Loucy (cell line): ENCODE results near the gene ADARB2.

ENCODE experiments used
- H2AFZ ChIP-seq: fragments of 200-600 bp; sonication (generic); 2 replicates; pipeline ENCODE4 v1.6.0; 2016; ENCODE audit warnings: antibody characterized with exemption, mild to moderate bottlenecking, low read length, moderate library complexity
- H3F3A ChIP-seq: fragments of 200-600 bp; 2 replicates; pipeline ENCODE4 v1.6.0; 2016; ENCODE audit warnings: antibody characterized with exemption, low read depth, mild to moderate bottlenecking
- H3K27me3 ChIP-seq: fragments of 200-600 bp; sonication (generic); 2 replicates; pipeline ENCODE4 v1.6.1; 2014; ENCODE audit warnings: low read length, mild to moderate bottlenecking; ENCODE audit not compliant: insufficient read depth, poor library complexity, severe bottlenecking
- H3K36me3 ChIP-seq: fragments of 200-600 bp; sonication (generic); 2 replicates; pipeline ENCODE4 v1.6.1; 2016; ENCODE audit warnings: low read length; ENCODE audit not compliant: insufficient read depth
- H3K4me1 ChIP-seq: fragments of 200-600 bp; sonication (generic); 2 replicates; pipeline ENCODE4 v1.5.1; 2014; ENCODE audit warnings: low read length, mild to moderate bottlenecking; ENCODE audit not compliant: insufficient read depth, poor library complexity, severe bottlenecking
- H3K4me2 ChIP-seq: fragments of 200-600 bp; sonication (generic); 2 replicates; pipeline ENCODE4 v1.6.0; 2014; ENCODE audit warnings: antibody characterized with exemption, low read length, low read depth, mild to moderate bottlenecking; ENCODE audit not compliant: poor library complexity, severe bottlenecking
- H3K4me3 ChIP-seq: fragments of 200-600 bp; sonication (generic); 2 replicates; pipeline ENCODE4 v1.5.1; 2014; ENCODE audit warnings: low read length, mild to moderate bottlenecking, mixed read lengths; ENCODE audit not compliant: poor library complexity, severe bottlenecking
- H3K79me2 ChIP-seq: fragments of 200-600 bp; sonication (generic); 2 replicates; pipeline ENCODE4 v1.6.1; 2014; ENCODE audit warnings: low read length; ENCODE audit not compliant: insufficient read depth
- H3K9ac ChIP-seq: fragments of 200-600 bp; sonication (generic); 2 replicates; pipeline ENCODE4 v1.6.0; 2014; ENCODE audit warnings: mild to moderate bottlenecking, low read depth, low read length, moderate library complexity; ENCODE audit not compliant: poor library complexity, severe bottlenecking
- H3K9me2 ChIP-seq: fragments of 200-600 bp; sonication (generic); replicated peaks from 2 replicates; pipeline ENCODE4 v1.6.1; 2016; ENCODE audit warnings: low read depth, low read length, mixed read lengths
- H3K9me3 ChIP-seq: fragments of 200-600 bp; sonication (generic); 2 replicates; pipeline ENCODE4 v1.6.1; 2014; ENCODE audit warnings: mild to moderate bottlenecking, antibody characterized with exemption, low read length, low read depth; ENCODE audit not compliant: insufficient read depth
- H4K20me1 ChIP-seq: fragments of 200-600 bp; sonication (generic); 2 replicates; pipeline ENCODE4 v1.6.0; 2014; ENCODE audit warnings: antibody characterized with exemption, low read length, mild to moderate bottlenecking; ENCODE audit not compliant: insufficient read depth, poor library complexity, severe bottlenecking
- CTCF ChIP-seq: fragments of 200-600 bp; sonication (generic); conservative IDR thresholded peaks from 2 replicates; pipeline ENCODE4 v1.5.1; 2014; ENCODE audit warnings: mild to moderate bottlenecking, antibody characterized with exemption, low read length
- EZH2phosphoT487 ChIP-seq: fragments of 200-600 bp; IDR thresholded peaks from 2 replicates; pipeline ENCODE4 v1.6.1; 2018; ENCODE audit warnings: antibody characterized with exemption, mild to moderate bottlenecking, moderate library complexity, borderline replicate concordance

ADARB2 gene

GRCh38 chr10:1558906-1559305, 178.4 kb downstream of the ADARB2 start:
- Histone ChIP-seq H3K4me1 (no peaks in the 10 kb centered on the region), H3F3A (no peaks in the 10 kb centered on the region)

DNA sequence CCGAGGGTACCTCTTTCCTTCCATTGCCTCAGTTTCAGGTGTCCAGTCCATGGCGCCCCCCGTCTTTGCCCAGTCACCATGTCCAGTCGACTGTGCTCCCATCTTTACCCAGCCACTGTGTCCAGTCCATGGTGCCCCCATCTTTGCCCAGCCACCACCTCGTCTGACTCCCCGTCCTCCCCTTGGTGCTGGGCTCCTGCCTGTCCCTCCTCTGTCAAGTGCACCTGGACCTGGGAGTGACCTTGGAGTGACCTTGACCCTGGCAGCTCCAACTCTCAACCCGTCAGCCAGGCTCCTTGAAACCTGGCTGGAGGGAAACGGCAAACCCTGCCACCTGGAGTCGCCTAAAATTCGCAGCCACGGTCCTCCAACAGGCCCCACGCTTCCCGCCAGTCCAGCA, 180.2 kb downstream of the ADARB2 start:
- no peak overlapping the region for H3K9ac ChIP-seq
- no peaks in the 10 kb centered on the region for H3K4me1 ChIP-seq
- no peaks in the 10 kb centered on the region for H3K79me2 ChIP-seq

More at GRCh38 chr10:1558906-1559305, 178.4 kb downstream of the ADARB2 start:
- TF ChIP-seq EZH2phosphoT487, result no peak
- TF ChIP-seq CTCF, result no peak
- no peak overlapping the region for H3K4me2 ChIP-seq
- H3K9me2 ChIP-seq, result no peaks in the 10 kb centered on the region
- no peaks in the 10 kb centered on the region for H3K9me3 ChIP-seq
- no peaks in the 10 kb centered on the region for H3K79me2 ChIP-seq
- H3K36me3 ChIP-seq, result no peaks in the 10 kb centered on the region
- no peaks in the 10 kb centered on the region for H4K20me1 ChIP-seq
- no peak overlapping the region for H2AFZ ChIP-seq
- no peaks in the 10 kb centered on the region for H3K27me3 ChIP-seq
- no peak overlapping the region for H3K9ac ChIP-seq
- no peak overlapping the region for H3K4me3 ChIP-seq

DNA sequence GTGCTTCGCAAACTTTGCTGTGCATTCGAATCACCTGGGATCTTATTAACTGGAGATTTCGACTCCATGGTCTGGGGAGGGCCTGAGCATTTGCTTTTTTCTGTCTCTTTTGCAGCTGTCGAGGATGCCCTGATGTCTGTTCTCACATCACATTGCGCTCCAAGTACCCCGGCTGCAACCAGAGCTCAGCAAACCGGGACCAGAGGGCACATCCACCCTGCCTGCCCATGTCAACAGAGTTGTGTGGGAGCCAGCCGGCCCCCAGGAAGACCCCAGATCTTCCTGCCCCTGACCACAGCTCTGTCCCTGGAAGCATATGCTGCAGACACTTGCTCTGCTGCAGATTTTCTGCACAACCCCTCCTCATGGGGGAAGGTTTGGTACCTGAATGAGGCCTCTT, 180.8 kb downstream of the ADARB2 start:
- Histone ChIP-seq H3K79me2 (no peaks in the 10 kb centered on the region), H3K27me3 (no peaks in the 10 kb centered on the region), H3F3A (no peaks in the 10 kb centered on the region), H3K4me3 (no peak overlapping the region), H3K9me2 (no peaks in the 10 kb centered on the region), H4K20me1 (no peaks in the 10 kb centered on the region), H3K9ac (no peak overlapping the region), H3K36me3 (no peaks in the 10 kb centered on the region), H3K9me3 (no peaks in the 10 kb centered on the region), H2AFZ (no peak overlapping the region), H3K4me1 (no peaks in the 10 kb centered on the region), H3K4me2 (no peak overlapping the region)
- TF ChIP-seq CTCF (no peak), EZH2phosphoT487 (no peak)

More for the DNA sequence above, 180.2 kb downstream of the ADARB2 start:
- Histone ChIP-seq H3K27me3 (no peaks in the 10 kb centered on the region), H3K4me3 (no peak overlapping the region), H3K9me2 (no peaks in the 10 kb centered on the region), H4K20me1 (no peaks in the 10 kb centered on the region), H3K36me3 (no peaks in the 10 kb centered on the region), H2AFZ (no peak overlapping the region), H3K9me3 (no peaks in the 10 kb centered on the region), H3F3A (no peaks in the 10 kb centered on the region), H3K4me2 (no peak overlapping the region)
- TF ChIP-seq CTCF, result no peak
- TF ChIP-seq EZH2phosphoT487, result no peak
